CD4-positive, alpha-beta T cell treated with Interleukin-17A for 4 hours (primary cell): Measurements from ENCODE around the gene ELMO2.
A peak's percentile ranks its signal among the peaks of the same experiment; 100 is the strongest.

Source experiments
- DNase-seq: peaks from one replicate; pipeline ENCODE4 v3.0.0-alpha.2; 2020; ENCODE audit warnings: mixed read lengths

The ELMO2 gene

GRCh38 chr20:46367234-46367633 lies 39.2 kb downstream of the ELMO2 start:
- DNase-seq = no peak

GRCh38 chr20:46366826-46367225 lies 39.6 kb downstream of the ELMO2 start:
- DNase-seq = no peak

- DNase-seq = peak; percentile 16
Measured at GRCh38 chr20:46365487-46366220, 40.8 kb downstream of the ELMO2 start.

DNA sequence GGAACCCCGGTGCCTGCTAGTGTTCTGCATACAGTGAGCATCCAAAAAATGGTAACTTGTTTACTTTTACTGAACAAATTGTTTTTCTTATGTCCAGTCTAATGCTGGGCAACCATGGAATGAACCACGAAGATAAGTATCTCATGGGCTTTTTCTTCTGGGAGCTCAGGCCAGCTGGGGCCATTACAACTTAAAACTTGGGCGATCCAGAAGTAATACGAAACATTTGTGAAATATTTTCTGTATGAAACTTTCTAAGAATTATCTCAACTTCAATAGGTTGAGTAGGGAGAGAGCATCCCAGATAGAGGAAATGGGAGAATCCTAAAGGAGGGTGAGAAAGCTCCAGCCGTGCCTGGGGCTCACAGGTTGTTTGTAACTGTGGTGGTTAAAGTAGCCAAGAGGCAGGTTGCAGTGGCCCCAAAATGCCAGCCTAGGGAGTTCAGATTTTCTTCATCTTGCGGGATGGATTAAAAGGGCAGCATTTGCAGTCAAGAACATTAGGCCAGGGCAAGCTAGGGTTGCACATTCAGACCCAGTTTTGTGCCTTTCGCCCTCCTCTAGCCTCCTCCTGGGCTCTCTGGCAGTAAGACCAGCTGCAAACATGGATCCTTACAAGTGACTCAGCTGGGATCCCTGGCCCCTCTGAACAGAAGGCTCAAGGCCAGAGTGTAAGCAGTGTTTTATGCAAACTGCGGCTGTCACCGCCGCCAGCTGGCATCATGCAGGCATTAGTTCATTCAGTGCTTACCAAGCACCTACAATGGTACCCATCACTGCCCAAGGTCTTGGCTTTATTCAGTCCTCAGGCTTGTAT lies 41.5 kb downstream of the ELMO2 start:
- no peak for DNase-seq

GRCh38 chr20:46363874-46364669 lies 42.3 kb downstream of the ELMO2 start:
- peak; percentile 89 for DNase-seq

DNA sequence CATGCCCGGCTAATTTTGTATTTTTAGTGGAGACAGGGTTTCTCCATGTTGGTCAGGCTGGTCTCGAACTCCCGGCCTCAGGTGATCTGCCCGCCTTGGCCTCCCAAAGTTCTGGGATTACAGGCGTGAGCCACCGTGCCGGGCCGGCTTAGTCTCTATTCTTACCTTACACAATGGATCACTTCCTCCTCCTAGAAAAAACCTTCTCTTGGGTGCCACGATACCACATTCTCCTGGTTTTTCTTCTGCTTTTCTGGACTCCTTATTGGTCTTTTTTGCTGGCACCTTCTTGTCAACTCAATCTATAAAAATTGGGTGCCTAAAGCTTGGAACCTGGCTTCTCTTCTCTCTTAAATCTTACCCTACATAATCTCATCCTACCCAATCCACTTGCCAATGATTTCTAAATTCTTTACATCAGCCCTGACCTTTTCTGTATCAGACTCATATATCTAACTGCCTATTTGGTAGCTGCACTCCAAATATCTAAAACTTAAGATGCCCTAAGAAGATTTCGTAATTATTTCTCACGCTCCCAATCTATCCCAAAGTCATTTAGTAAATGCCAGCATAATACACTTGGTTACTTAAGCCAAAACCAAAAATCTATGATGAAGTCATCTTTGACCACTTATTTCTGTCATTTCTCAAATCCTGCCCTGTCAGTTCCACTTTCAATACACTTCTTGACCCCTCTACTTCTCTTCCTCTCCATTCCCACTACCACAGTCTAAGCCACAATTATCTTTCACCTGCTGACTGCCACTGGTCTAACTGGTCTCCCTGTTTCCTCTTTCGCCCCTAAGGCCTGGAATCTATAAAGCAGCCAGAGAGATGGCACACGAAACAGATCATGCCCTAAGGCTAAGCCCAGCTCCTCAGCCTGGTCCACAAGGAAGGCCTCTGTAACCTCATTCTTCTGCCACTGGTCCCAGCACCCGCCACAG lies 43.2 kb downstream of the ELMO2 start:
- DNase-seq = no peak

GRCh38 chr20:46361811-46362210 lies 44.6 kb downstream of the ELMO2 start:
- DNase-seq = no peak

DNA sequence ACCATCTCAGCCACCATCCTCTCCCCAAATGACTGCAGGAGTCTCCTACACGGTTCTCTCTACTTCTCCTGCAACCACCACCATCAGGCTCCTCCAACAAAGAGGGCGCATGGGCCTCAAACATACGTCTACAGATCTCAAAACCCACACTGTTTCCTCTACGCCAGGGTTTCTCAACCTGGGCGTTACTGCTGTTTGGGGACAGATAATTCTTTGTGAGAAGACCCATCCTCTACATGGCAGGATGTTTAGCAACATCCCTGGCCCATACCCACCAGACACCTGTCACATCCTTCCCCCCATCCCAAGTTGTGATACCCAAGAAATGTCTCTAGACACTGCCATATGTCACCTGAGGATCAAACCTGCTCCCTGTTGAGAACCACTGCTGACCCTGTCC lies 45.0 kb downstream of the ELMO2 start:
- no peak for DNase-seq

- DNase-seq = no peak
Measured at GRCh38 chr20:46359233-46359751, 47.1 kb downstream of the ELMO2 start.

- no peak for DNase-seq
Measured at GRCh38 chr20:46358346-46359058, 47.9 kb downstream of the ELMO2 start.

DNA sequence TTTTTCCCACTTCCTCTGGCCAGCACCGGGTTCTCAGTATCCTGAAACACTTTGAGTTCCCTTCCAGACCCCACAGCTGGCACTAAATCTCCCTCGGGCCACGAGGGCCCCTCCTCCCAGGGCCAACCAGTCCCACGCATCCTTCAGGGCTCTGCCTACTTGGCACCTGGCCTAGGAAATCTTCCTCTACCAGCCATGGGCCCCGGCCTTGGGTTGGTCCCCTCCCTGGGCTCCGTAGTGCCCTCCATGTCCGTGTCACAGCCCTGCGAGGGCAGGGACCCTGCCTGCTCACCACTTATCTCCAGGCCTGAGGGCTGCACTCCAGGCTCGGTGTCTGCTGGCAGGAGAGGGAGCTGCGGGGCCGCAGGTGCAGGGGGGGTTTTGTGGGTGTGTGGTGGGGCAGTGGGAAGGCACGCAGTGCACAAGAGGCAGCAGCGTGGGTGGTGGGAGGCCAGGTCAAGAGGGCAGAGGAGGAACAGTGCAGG lies 49.3 kb downstream of the ELMO2 start:
- DNase-seq = no peak

DNA sequence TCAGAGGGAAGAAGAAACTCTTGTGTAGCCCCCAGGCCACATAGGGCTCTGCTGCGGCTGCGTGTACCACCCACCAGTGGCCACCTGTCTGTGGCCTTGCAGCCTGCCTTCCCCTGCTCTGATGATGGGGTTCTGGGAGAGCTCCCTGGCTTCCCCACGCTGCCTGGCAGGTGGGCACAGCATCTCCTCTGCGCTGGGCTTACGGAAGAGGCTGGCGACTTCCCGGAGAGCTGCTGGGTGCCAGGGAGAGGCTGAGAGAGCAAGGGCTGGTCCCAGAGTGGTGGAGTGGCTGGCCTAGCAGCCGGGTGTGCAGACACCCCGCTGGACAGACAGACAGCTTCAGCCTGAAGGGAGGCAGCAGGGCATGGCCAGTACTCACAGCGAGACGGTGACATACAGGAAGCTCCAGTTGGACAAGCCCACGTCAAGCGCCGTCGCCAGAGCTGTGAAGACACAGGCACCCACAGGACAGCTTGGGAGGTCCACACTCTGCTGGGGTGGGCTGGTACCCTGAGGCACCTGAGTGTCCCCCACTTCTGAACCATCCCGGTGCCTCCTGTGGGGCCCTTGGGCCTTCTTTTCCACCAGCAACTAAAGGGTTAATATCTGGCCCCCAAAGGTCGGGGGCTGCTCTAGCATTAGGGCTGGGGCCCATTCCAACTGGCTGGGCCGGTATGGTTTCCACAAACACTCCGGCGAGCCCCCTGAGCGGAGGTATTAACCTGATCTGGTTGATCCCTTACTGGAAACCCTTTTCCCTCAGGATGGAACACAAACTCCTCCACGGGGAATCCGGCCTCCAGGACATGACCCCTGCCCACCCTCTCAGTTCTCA lies 50.0 kb downstream of the ELMO2 start:
- DNase-seq = no peak

GRCh38 chr20:46355778-46356177 lies 50.6 kb downstream of the ELMO2 start:
- no peak for DNase-seq

- DNase-seq = no peak
Measured at GRCh38 chr20:46354920-46355654, 51.3 kb downstream of the ELMO2 start.

GRCh38 chr20:46354207-46354555 lies 52.2 kb downstream of the ELMO2 start:
- no peak for DNase-seq

GRCh38 chr20:46353500-46354206 lies 52.8 kb downstream of the ELMO2 start:
- no peak for DNase-seq

- DNase-seq = no peak
Measured at GRCh38 chr20:46352370-46352938, 54.0 kb downstream of the ELMO2 start.

GRCh38 chr20:46351357-46352058 lies 54.9 kb downstream of the ELMO2 start:
- DNase-seq = no peak
